GM21423 (cell line): Measurements from ENCODE around the gene SUSD3.

Source experiments
- ATAC-seq: cut with Tn5 transposase; IDR thresholded peaks from one replicate; pipeline ENCODE4 v1.9.1; 2021; ENCODE audit warnings: mild to moderate bottlenecking, moderate library complexity; ENCODE audit not compliant: unreplicated experiment

SUSD3 gene

GRCh38 chr9:93028448-93029006, 30.0 kb upstream of the SUSD3 start:
- no peak for ATAC-seq

DNA sequence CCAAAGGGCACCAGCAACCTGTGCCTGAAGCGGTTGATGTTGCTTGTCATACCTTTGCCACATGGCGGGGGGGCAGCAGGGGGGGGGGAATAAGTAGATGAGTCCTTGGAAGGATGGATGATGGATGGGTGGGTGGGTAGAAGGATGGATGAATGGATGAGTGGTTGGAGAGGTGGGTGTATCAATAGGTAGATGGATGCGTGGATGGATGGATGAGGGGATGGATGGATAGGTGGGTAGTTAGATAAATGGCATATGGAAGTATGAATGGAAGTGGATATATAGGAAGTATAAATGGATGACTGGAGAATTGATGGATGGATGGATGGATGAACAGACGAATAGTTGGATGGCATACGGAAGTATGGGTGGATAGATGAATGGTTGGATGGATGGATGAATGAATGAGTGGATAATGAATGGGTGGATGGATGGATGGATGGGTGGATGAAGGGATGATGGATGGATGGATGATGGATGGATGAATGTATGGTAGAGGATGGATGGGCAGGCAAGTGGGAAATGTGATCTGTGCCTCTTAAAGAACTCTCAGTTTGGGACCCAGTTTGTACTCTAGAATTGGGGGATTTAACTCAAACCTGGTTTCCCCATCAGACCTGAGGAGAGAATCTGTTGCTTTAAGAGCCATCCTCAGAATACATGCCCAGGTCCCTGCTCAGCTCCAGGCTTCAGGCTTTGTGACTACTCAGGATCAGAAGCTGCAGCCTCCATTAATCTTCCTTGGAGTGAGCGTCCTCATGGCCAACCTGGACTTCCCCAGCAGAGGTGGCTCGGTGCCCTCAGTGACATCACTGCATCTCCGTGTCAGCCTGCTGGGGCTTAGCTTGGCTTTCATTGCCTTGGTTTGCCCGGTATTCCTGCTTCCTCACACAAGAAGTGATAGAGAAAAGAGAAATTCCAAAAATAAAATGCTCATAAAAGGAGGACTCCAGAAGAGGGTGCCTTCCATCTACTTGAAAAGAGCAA, 27.6 kb upstream of the SUSD3 start:
- ATAC-seq: no peak

- ATAC-seq: no peak
Measured at GRCh38 chr9:93031629-93032430, 26.7 kb upstream of the SUSD3 start.

DNA sequence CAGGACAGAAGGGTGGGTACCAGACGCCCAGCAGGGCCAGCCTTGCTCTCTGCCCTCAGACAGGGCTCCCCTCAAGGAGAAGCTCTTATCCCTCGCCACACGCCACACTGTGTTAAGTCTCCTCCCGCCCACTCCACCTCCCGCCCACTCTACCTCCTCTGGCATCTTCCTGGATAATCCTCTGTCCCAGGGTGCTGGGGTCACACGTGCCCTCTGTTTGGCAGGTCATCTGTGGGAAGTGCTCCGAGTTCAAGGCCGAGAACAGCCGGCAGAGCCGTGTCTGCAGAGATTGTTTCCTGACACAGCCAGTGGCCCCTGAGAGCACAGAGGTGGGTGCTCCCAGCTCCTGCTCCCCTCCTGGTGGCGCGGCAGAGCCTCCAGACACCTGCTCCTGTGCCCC, 26.0 kb upstream of the SUSD3 start:
- ATAC-seq: no peak

DNA sequence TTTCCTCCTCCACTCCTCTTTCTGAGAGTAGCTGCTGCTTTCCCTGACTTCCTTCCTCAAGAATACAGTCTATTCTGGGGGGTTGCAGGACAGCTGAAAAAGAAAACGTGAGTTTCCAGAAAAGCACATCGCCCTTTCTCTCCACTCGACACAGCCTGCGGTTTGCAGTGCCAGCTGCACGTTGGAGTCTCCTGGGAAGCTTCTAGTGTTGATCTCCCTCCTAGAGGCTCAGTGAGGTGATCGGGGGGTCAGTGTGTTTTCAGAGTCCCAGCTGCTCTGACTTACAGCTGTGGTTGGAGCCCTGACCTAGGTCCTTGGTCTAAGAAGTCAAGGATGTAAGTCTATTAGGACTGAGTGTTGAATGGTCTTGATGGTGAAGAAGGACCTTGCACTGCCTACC, 25.0 kb upstream of the SUSD3 start:
- ATAC-seq: no peak

DNA sequence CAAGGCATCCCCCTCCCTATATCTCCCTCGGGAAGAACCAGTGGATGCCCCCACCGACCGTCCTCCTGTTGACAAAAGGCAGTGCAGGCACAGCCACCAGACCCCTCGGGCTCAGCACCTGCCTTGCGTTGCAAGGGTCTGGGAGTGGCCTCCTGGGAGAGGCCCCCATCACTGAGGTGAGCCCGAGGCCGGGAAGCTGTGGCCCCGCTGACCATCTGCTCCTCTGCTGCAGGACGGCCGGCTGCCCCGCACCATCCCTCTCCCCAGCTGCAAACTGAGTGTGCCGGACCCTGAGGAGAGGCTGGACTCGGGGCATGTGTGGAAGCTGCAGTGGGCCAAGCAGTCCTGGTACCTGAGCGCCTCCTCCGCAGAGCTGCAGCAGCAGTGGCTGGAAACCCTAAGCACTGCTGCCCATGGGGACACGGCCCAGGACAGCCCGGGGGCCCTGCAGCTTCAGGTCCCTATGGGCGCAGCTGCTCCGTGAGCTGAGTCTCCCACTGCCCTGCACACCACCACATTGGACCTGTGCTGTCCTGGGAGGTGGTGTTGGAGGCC, 23.3 kb upstream of the SUSD3 start:
- no peak for ATAC-seq

GRCh38 chr9:93035821-93036351, 22.6 kb upstream of the SUSD3 start:
- no peak for ATAC-seq

GRCh38 chr9:93036887-93037475, 21.5 kb upstream of the SUSD3 start:
- ATAC-seq: no peak

DNA sequence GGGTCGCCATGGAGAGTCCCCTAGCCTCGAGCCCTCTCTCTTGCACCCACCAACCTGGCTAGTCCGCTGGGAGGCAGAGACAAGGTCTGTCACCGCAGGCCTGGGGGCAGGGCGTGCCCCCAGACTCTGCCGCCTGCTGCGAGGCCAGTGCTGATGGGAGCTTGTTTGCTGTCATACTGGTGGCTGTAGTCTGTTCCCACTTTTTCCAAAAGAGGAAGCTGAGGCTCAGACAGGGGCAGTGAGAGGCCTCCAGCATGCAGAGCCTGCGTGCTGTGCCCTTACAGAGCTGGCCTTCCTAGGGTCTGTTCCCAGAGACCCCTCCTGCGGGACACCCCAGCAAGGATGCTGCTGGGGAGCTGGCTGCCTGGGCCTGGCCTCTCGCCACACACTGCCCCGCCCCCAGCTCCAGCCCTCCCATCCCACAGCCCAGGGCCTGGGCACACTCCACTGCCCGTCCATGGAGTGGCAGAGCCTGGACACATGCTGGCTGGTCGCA, 21.0 kb upstream of the SUSD3 start:
- ATAC-seq: no peak

GRCh38 chr9:93038918-93039317, 19.6 kb upstream of the SUSD3 start:
- ATAC-seq: no peak

- ATAC-seq: no peak
Measured at GRCh38 chr9:93039456-93039855, 19.0 kb upstream of the SUSD3 start.

DNA sequence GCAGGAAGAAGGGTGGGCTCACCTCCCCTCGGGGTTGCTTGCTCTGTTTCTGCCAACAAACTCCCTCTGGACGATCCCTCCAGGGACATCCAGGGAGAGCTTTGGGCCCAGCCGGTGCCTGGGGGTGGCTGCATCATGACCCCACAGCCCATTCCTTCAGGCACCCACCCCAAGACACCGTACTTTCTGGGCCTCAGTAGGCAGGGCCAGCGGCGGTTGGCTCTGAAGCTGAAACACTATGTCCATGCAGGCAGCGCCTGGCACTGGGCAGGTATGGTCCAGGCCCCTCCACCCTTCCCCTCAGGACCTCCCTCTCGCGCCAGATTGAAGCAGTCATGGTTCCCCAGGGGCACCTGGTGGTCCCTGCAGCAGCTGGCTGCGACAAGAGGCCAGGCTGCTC, 18.5 kb upstream of the SUSD3 start:
- ATAC-seq: no peak

DNA sequence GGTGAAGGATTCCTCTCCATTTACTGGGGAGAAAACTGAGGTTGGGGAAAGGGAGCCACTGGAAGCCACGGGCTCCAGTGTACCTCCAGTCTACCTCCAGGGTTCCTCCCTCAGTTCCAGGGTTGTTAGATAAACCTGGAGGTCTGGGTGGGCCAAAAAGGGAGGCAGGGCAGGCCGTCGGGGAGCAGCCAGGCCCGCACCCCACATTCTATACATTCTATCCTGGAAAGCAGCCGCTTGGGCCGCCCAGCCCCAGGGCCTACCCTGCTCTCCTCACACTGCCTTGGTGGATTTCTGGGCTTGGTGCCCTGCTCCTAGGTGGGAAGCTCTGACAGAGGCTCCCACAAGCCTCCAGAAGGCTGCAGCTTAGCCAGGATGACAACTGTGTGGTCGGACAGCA, 18.1 kb upstream of the SUSD3 start:
- no peak for ATAC-seq

DNA sequence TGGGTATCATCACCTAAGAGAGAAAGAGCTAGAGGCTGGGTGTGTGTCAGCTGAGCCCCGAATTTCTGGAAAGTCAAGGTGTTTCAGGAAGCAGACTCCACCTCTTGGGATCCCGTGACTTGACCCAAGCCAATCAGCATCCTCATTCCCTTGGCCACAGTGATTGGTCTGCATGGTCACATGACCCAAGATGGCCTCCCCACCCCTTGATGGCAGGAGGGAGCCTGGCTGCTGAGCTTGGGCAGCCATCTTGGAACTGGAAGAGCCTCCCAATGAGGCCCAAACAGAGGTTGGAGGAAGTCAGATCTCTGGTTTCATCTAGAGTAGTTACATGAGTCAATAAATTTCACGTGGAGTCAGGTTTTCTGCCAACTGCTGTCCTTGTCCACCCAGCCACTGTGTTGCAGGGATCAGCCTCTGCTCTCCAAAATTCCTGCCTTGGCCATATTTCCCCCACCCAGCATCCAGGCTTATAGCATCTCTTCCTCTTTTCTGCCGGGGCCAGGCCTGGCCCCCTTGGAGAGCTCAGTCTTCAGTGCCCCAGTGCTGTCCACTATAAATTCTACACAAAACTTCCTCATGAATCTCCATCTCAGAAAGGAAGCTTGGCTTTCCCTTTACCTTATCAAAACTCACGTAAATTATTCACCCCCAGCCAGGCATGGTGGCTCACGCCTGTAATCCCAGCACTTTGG, 17.2 kb upstream of the SUSD3 start:
- no peak for ATAC-seq

GRCh38 chr9:93043122-93043521, 15.4 kb upstream of the SUSD3 start:
- ATAC-seq: no peak

- ATAC-seq: no peak
Measured at GRCh38 chr9:93045521-93045920, 13.0 kb upstream of the SUSD3 start.

GRCh38 chr9:93048566-93049448, 9.7 kb upstream of the SUSD3 start:
- ATAC-seq: no peak

GRCh38 chr9:93049491-93049890, 9.0 kb upstream of the SUSD3 start:
- ATAC-seq: no peak

DNA sequence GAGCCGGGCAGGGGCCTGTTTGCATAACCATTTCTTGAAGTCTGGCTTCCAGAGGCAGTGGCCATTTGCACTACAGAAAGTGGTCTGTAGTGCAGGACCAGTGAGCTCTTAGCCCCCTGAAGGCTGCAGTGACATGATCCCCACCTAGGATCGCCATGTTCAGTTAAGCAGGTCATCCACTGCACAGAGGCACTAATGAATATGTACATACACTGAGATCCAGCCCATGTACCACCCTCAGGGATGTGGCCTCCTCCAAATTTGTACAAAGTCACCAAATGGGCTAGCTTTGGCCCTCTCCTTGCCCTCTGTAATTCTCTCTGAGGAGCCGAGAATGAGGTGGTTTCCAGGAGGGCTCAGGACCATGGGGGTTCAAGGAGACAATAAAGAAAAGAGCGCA, 8.3 kb upstream of the SUSD3 start:
- no peak for ATAC-seq
